ENCODE measurements around the gene DLAT.

DNA sequence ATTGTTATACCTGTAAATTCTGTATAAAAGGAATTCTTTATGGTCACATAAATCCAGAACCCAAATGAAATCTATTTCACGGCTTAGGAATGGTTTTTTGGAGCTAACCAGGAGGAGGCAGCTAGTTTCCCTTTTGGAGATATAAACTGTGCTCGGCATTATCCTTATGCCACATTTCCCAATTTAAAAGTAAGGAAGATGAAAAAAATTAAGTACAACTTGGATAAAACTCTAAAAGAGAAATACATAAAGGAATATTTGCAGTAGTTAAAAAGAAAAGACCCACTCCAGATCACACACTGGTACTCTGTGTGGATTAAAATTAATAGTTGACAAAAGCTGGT lies 17.7 kb downstream of the DLAT start:
- TF ChIP-seq ZFX (IDR thresholded peaks at IDR 0.05) (no peak), CTCF (IDR thresholded peaks at IDR 0.05 in 2 of 3, conservative IDR thresholded peaks at IDR 0.05 in 1 of 3; ENCODE audit: borderline replicate concordance in 1 of 3, insufficient read depth in 1 of 3, low read depth in 2 of 3, low read length in 2 of 3) (no peak), FOSL1 (IDR thresholded peaks at IDR 0.05; ENCODE audit: low read depth) (no peak), TCF7L2 (IDR thresholded peaks at IDR 0.05; ENCODE audit: borderline replicate concordance, extremely low read depth, insufficient read depth, insufficient read length) (no peak), CEBPB (IDR thresholded peaks at IDR 0.05; ENCODE audit: low read depth) (no peak; the same call in 1 of the 2 replicates), POLR2AphosphoS5 (IDR thresholded peaks at IDR 0.05; ENCODE audit: low read depth, low read length) (no peak)
- TF ChIP-seq, protein P1, sequence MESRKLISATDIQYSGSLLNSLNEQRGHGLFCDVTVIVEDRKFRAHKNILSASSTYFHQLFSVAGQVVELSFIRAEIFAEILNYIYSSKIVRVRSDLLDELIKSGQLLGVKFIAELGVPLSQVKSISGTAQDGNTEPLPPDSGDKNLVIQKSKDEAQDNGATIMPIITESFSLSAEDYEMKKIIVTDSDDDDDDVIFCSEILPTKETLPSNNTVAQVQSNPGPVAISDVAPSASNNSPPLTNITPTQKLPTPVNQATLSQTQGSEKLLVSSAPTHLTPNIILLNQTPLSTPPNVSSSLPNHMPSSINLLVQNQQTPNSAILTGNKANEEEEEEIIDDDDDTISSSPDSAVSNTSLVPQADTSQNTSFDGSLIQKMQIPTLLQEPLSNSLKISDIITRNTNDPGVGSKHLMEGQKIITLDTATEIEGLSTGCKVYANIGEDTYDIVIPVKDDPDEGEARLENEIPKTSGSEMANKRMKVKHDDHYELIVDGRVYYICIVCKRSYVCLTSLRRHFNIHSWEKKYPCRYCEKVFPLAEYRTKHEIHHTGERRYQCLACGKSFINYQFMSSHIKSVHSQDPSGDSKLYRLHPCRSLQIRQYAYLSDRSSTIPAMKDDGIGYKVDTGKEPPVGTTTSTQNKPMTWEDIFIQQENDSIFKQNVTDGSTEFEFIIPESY (IDR thresholded peaks at IDR 0.05; ENCODE audit: extremely low read depth, insufficient replicate concordance, low read length), result no peak

All from HCT116 (cell line).